SH-SY5Y (cell line): ENCODE measurements around the gene ABCA3.

Experiments used
- GATA2 ChIP-seq: IDR thresholded peaks from 2 replicates; pipeline ENCODE4 v1.6.1; 2011; ENCODE audit warnings: mild to moderate bottlenecking, low read depth, low read length
- GATA3 ChIP-seq: IDR thresholded peaks from 2 replicates; pipeline ENCODE4 v1.6.1; 2011; ENCODE audit warnings: low read depth, mild to moderate bottlenecking, low read length, moderate library complexity

DNA sequence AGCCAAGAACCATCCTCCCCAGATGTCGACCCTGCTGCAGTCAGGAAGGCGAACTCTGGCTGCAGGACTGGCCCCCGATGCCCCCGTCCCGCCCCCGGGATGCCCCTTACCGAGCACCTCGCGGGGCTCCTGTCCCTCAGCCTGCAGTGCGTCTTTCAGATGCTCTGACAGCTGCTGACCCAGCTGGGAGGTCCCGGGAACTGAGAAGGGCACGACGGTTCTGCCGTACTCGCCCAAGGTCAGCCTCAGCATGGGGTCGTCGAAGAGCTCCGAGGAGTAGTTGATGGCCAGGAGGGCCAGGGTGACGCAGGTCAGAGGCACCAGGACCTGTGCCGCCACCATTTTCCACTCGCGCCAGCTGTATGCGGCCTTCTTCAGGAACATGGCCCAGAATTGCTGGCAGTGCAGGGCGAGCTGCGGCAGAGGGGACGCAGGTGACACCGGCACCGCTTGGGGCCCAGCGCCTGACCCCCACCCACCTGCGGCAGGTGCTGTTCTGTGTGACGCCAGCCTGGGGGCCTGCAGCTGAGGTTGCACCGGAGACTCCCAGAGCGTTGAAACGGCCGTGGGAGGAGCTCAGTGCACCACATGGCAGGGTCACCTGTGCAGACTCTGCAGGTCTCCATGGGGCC is 52.5 kb downstream of the ABCA3 start:
- TF ChIP-seq GATA2 (no peak), GATA3 (no peak)
